GM12878 (cell line): ENCODE measurements around the gene PDE6A.
A peak's percentile ranks its signal among the peaks of the same experiment; 100 is the strongest.

Experiments
- CHD1 ChIP-seq: IDR thresholded peaks from 2 replicates; pipeline ENCODE4 v1.6.1; 2012; ENCODE audit warnings: low read depth, low read length, improper control_type of control experiment
- CREB1 ChIP-seq: IDR thresholded peaks from 2 replicates; pipeline ENCODE4 v1.6.1; 2012; ENCODE audit warnings: low read depth, mild to moderate bottlenecking, inconsistent platforms
- EP300 ChIP-seq, 2 experiments: fragments of 150-350 bp in 1 of 2; IDR thresholded peaks; 2 replicates each; pipeline ENCODE4 v1.6.1; 2011 to 2012; ENCODE audit warnings: low read depth in 2 of 2, low read length in 2 of 2, borderline replicate concordance in 1 of 2, improper control_type of control experiment in 1 of 2, inconsistent platforms in 1 of 2; ENCODE audit not compliant: control insufficient read depth in 1 of 2
- GABPA ChIP-seq: IDR thresholded peaks from 2 replicates; pipeline ENCODE4 v1.6.1; 2014; ENCODE audit warnings: antibody characterized with exemption, low read depth, mild to moderate bottlenecking, inconsistent platforms
- MXI1 ChIP-seq: fragments of 150-350 bp; IDR thresholded peaks from 2 replicates; pipeline ENCODE4 v1.6.1; 2011; ENCODE audit warnings: low read depth, mild to moderate bottlenecking, inconsistent platforms, low read length, improper control_type of control experiment
- MYC ChIP-seq: IDR thresholded peaks from 2 replicates; pipeline ENCODE4 v1.6.1; 2011; ENCODE audit warnings: mild to moderate bottlenecking, low read length, moderate library complexity, inconsistent platforms; ENCODE audit not compliant: insufficient read depth, insufficient replicate concordance, insufficient read length, severe bottlenecking
- PAX8 ChIP-seq: fragments of 450-650 bp; IDR thresholded peaks from 2 replicates; pipeline ENCODE4 v1.6.1; 2017; ENCODE audit warnings: mild to moderate bottlenecking, moderate library complexity
- RFX5 ChIP-seq: IDR thresholded peaks from 2 replicates; pipeline ENCODE4 v1.6.1; 2011; ENCODE audit warnings: low read depth, low read length, improper control_type of control experiment
- SMAD1 ChIP-seq: fragments of 450-650 bp; IDR thresholded peaks from 2 replicates; pipeline ENCODE4 v1.6.1; 2018; ENCODE audit warnings: mild to moderate bottlenecking, low read depth; ENCODE audit not compliant: partially characterized antibody
- TAF1 ChIP-seq: IDR thresholded peaks from 2 replicates; pipeline ENCODE4 v1.6.1; 2011; ENCODE audit warnings: mild to moderate bottlenecking, low read depth, low read length, borderline replicate concordance
- TCF7 ChIP-seq: IDR thresholded peaks from 2 replicates; pipeline ENCODE4 v1.6.1; 2014; ENCODE audit warnings: antibody characterized with exemption, borderline replicate concordance
- YY1 ChIP-seq: IDR thresholded peaks from 2 replicates; pipeline ENCODE4 v1.6.1; 2011; ENCODE audit warnings: low read depth, mild to moderate bottlenecking, low read length
- TF ChIP-seq, protein P1 (sequence below), 3 experiments: IDR thresholded peaks in 2 of 3; conservative IDR thresholded peaks in 1 of 3; 2 replicates each; pipeline ENCODE4 v1.5.1; 2011; ENCODE audit warnings: low read depth in 3 of 3, low read length in 3 of 3, mild to moderate bottlenecking in 3 of 3, control low read depth in 2 of 3, moderate library complexity in 2 of 3, inconsistent platforms in 1 of 3, mixed read lengths in 1 of 3; ENCODE audit not compliant: control insufficient read depth in 2 of 3, insufficient read depth in 1 of 3; ENCODE audit errors: extremely low read depth in 1 of 3
- TF ChIP-seq, protein P2 (sequence below): IDR thresholded peaks from 2 replicates; pipeline ENCODE4 v1.6.1; 2011; ENCODE audit warnings: borderline replicate concordance, low read depth, mild to moderate bottlenecking, moderate library complexity, low read length; ENCODE audit not compliant: insufficient read depth, poor library complexity, severe bottlenecking

DNA sequence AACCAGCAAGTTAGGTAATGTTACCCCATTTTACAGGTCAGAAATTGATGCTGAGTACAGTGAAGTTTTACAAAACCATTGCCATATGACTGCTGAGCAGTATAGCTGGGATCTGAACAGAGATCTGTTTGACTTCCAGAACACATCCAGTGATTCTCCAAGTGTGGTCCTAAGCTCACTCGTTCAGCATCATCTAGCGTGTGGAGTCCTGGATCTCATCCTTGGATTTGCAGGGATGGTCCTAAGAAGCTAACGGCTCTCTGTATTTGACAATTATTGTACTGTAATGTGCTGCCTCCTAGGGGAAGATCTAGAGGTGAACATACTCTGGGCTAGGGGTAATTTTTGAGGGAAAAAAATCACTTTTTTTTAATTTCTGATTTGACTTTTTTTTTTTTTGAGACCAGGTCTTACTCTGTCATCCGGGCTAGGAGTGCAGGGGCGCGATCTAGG is 17.4 kb upstream of the PDE6A start:
- TF ChIP-seq TCF7 (no peak), MYC (no peak), RFX5 (no peak), GABPA (no peak), PAX8 (no peak), SMAD1 (no peak), YY1 (no peak), TAF1 (no peak), EP300 (IDR thresholded peaks at IDR 0.05; ENCODE audit: borderline replicate concordance in 1 of 2, control insufficient read depth in 1 of 2, low read depth in 2 of 2, low read length in 2 of 2) (no peak), CREB1 (no peak), MXI1 (no peak), CHD1 (no peak)
- TF ChIP-seq, protein P1, sequence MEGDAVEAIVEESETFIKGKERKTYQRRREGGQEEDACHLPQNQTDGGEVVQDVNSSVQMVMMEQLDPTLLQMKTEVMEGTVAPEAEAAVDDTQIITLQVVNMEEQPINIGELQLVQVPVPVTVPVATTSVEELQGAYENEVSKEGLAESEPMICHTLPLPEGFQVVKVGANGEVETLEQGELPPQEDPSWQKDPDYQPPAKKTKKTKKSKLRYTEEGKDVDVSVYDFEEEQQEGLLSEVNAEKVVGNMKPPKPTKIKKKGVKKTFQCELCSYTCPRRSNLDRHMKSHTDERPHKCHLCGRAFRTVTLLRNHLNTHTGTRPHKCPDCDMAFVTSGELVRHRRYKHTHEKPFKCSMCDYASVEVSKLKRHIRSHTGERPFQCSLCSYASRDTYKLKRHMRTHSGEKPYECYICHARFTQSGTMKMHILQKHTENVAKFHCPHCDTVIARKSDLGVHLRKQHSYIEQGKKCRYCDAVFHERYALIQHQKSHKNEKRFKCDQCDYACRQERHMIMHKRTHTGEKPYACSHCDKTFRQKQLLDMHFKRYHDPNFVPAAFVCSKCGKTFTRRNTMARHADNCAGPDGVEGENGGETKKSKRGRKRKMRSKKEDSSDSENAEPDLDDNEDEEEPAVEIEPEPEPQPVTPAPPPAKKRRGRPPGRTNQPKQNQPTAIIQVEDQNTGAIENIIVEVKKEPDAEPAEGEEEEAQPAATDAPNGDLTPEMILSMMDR (IDR thresholded peaks at IDR 0.05 in 2 of 3, conservative IDR thresholded peaks at IDR 0.05 in 1 of 3; ENCODE audit: control insufficient read depth in 2 of 3, extremely low read depth in 1 of 3, insufficient read depth in 1 of 3, low read depth in 3 of 3, low read length in 3 of 3) = peak; percentile 26 to 46 (median 28); a peak in 4 of 6 replicates
- TF ChIP-seq, protein P2, sequence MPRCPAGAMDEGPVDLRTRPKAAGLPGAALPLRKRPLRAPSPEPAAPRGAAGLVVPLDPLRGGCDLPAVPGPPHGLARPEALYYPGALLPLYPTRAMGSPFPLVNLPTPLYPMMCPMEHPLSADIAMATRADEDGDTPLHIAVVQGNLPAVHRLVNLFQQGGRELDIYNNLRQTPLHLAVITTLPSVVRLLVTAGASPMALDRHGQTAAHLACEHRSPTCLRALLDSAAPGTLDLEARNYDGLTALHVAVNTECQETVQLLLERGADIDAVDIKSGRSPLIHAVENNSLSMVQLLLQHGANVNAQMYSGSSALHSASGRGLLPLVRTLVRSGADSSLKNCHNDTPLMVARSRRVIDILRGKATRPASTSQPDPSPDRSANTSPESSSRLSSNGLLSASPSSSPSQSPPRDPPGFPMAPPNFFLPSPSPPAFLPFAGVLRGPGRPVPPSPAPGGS = no peak
